ENCODE measurements around the gene KLHL2. TPM values are rescaled to one million over a fixed set of nuclear protein-coding genes. Genes with fewer than 3 reads are reported as not detected.

KLHL2 gene
- total RNA-seq, 1 donor from 2014 or later: 22.1 TPM

DNA sequence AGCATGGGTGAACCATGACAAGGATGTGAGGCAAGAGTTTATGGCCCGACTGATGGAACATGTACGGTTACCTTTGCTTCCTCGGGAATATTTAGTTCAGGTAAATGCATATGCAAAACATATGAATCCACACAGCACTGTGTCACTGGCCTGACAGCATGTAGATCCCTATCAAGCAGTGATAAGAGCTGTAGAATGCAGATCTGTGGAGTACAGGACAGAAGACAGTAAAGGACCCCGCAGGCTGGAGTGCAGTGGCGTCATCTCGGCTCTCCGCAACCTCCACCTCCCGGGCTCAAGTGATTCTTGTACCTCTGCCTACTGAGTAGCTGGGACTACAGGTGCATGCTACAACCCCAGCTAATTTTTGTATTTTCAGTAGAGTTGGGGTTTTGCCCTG is 90.3 kb downstream of the KLHL2 start:
- DNase-seq (ENCODE audit: low spot score, unreplicated experiment): no peak
- Mint-ChIP-seq H3K4me1 (ENCODE audit: low read depth) (peaks cover 29% of the 10 kb centered on the region), H3K36me3 (ENCODE audit: insufficient read depth) (peaks cover 8% of the 10 kb centered on the region), H3K4me3 (ENCODE audit: low read depth) (no peak overlapping the region), H3K27ac (no peak overlapping the region), H3K9me3 (ENCODE audit: low read depth) (no peaks in the 10 kb centered on the region), H3K27me3 (no peaks in the 10 kb centered on the region)
- TF ChIP-seq, protein P1, sequence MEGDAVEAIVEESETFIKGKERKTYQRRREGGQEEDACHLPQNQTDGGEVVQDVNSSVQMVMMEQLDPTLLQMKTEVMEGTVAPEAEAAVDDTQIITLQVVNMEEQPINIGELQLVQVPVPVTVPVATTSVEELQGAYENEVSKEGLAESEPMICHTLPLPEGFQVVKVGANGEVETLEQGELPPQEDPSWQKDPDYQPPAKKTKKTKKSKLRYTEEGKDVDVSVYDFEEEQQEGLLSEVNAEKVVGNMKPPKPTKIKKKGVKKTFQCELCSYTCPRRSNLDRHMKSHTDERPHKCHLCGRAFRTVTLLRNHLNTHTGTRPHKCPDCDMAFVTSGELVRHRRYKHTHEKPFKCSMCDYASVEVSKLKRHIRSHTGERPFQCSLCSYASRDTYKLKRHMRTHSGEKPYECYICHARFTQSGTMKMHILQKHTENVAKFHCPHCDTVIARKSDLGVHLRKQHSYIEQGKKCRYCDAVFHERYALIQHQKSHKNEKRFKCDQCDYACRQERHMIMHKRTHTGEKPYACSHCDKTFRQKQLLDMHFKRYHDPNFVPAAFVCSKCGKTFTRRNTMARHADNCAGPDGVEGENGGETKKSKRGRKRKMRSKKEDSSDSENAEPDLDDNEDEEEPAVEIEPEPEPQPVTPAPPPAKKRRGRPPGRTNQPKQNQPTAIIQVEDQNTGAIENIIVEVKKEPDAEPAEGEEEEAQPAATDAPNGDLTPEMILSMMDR (IDR thresholded peaks at IDR 0.05; ENCODE audit: unreplicated experiment): no peak

DNA sequence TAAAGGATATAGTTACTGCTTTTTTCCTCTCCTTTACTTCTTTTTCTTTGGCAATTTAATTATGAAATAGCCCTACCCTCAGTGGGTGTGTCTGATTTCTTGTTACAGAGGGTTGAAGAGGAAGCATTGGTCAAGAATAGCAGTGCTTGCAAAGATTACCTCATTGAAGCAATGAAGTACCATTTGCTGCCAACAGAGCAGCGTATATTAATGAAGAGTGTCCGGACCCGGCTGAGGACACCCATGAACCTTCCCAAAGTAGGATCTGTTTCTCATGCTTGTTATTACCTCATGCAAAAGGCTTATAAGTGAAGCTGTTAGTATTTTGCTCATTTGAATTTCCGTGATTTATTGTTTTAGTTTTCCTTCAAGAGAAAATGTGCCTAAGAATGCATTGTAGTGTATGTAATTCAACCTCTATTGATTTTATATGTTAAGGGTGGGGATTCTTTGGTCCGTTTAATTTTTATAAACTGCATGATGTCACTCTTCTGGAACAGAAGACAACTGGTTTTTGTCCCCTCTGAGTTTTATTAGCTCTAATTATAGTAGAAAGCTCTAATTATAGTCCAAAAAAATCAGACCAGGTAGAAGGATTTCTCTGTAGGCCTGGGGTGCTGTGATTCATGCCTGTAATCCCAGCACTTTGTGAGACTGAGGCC is 92.2 kb downstream of the KLHL2 start:
- Mint-ChIP-seq H3K4me3 (ENCODE audit: low read depth) (no peak overlapping the region), H3K36me3 (ENCODE audit: insufficient read depth) (peaks cover 10% of the 10 kb centered on the region), H3K27ac (peak overlapping the region; percentile 7), H3K9me3 (ENCODE audit: low read depth) (no peaks in the 10 kb centered on the region), H3K27me3 (no peaks in the 10 kb centered on the region), H3K4me1 (ENCODE audit: low read depth) (peaks cover 31% of the 10 kb centered on the region)
- no peak for DNase-seq (ENCODE audit: low spot score, unreplicated experiment)
- TF ChIP-seq, protein P1 (IDR thresholded peaks at IDR 0.05; ENCODE audit: unreplicated experiment): no peak

DNA sequence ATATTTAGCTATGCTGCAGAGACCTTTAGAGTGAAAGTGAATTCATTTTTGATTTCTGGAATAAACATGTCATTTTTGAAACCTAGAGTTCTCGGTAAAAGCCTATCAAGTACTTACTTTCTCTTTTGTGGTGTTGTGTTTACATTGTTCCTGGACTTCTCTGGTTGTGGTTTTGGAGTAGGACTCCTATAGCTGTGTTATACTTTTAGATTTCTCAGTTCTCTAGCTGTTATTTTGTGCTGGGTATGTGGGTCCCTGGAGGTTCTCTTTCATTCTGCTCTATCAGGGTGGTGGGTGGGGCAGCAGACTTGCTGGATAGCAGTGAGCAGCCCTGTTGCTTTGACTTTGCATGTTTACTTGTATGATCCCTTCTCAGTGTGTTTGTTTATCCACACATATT is 94.5 kb downstream of the KLHL2 start:
- peaks cover 10% of the 10 kb centered on the region for H3K36me3 Mint-ChIP-seq (ENCODE audit: insufficient read depth)
- H3K4me1 Mint-ChIP-seq (ENCODE audit: low read depth): peaks cover 12% of the 10 kb centered on the region
- no peaks in the 10 kb centered on the region for H3K9me3 Mint-ChIP-seq (ENCODE audit: low read depth)
- H3K27me3 Mint-ChIP-seq: no peaks in the 10 kb centered on the region
- no peak overlapping the region for H3K4me3 Mint-ChIP-seq (ENCODE audit: low read depth)
- TF ChIP-seq, protein P1 (IDR thresholded peaks at IDR 0.05; ENCODE audit: unreplicated experiment): no peak
- H3K27ac Mint-ChIP-seq: peak overlapping the region; percentile 74
- DNase-seq (ENCODE audit: low spot score, unreplicated experiment): no peak

DNA sequence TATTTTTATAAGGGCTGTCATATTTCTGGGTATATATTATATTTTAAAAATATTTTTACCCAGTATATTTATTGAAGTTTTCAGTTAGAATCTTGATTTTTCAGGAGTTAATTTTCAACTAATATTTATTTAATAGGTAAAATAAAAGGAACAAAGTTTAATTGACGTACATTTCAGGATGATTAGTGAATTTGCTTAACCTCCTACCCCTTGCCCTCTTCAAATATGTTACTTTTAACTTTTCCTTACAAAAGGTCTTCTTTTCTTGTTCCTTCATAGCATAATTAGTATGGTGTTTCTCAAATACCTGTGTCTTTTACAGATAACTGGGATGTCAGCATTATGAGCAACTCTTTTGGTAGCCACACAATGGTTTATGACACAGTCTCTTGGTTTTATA is 95.3 kb downstream of the KLHL2 start:
- no peak for DNase-seq (ENCODE audit: low spot score, unreplicated experiment)
- no peaks in the 10 kb centered on the region for H3K9me3 Mint-ChIP-seq (ENCODE audit: low read depth)
- H3K27ac Mint-ChIP-seq: no peak overlapping the region
- H3K4me1 Mint-ChIP-seq (ENCODE audit: low read depth): peaks cover 11% of the 10 kb centered on the region
- peaks cover 10% of the 10 kb centered on the region for H3K36me3 Mint-ChIP-seq (ENCODE audit: insufficient read depth)
- no peak overlapping the region for H3K4me3 Mint-ChIP-seq (ENCODE audit: low read depth)
- no peaks in the 10 kb centered on the region for H3K27me3 Mint-ChIP-seq
- TF ChIP-seq, protein P1 (IDR thresholded peaks at IDR 0.05; ENCODE audit: unreplicated experiment): no peak

DNA sequence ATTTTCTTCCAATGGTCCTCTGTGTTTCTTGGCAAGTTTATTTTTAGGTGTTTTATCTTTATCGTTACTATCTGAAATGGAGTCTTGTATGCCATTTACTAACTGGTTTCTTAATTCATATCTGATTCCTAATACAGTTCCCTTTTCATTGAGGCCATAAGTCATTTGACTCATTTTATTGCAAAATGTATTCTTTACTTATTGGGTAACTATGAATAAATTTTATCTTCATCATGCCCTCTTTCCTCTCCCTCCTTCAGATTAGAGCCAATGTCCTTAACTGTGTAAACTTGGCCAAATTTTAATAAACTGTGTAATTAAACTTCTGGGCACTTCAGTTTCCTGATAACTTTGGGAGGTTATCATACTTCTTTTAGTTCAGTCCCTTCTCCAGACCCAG is 100.8 kb downstream of the KLHL2 start:
- no peak for DNase-seq (ENCODE audit: low spot score, unreplicated experiment)
- no peak overlapping the region for H3K4me3 Mint-ChIP-seq (ENCODE audit: low read depth)
- no peaks in the 10 kb centered on the region for H3K27me3 Mint-ChIP-seq
- TF ChIP-seq, protein P1 (IDR thresholded peaks at IDR 0.05; ENCODE audit: unreplicated experiment): no peak
- H3K9me3 Mint-ChIP-seq (ENCODE audit: low read depth): peaks cover 14% of the 10 kb centered on the region
- peaks cover 2% of the 10 kb centered on the region for H3K4me1 Mint-ChIP-seq (ENCODE audit: low read depth)
- H3K36me3 Mint-ChIP-seq (ENCODE audit: insufficient read depth): peaks cover 17% of the 10 kb centered on the region
- H3K27ac Mint-ChIP-seq: no peak overlapping the region
